Endothelial cell of umbilical vein (primary cell): ENCODE results near the gene S100A3. TPM values are rescaled to one million over a fixed set of nuclear protein-coding genes. Genes with fewer than 3 reads are reported as not detected.
"Not testable (repeated sequence)": the region's sequence is repeated elsewhere in the genome, so short reads cannot be mapped to it uniquely, and the experiment has no call there.

ENCODE experiments used
- BruUV-seq: library from RNA; stranded (reverse); fragments of 400-500 nt; replicated peaks from 2 replicates; lab custom pipeline; 2021; lab: Mats Ljungman, UMichigan
- CTCF ChIA-PET: fragments of 300-600, 350-600 bp; sonication (Branson Sonifier 250); formaldehyde crosslinking; loops from one replicate; lab custom pipeline; 2021; ENCODE audit warnings: antibody characterized with exemption, inconsistent platforms; lab: Charles Lee
- POLR2A ChIA-PET: fragments of 300-600, 350-600 bp; sonication (Branson Sonifier 250); formaldehyde crosslinking; loops from one replicate; lab custom pipeline; 2021; ENCODE audit warnings: antibody characterized with exemption, inconsistent platforms; lab: Charles Lee
- DNase-seq: peaks from one replicate; pipeline ENCODE4 v3.0.0-alpha.2; 2011; ENCODE audit warnings: low read depth, low spot score
- FAIRE-seq: peaks from 2 replicates; lab custom pipeline; 2011; peaks lifted over from hg19 to GRCh38; lab: Jason Lieb, UNC
- H2AFZ ChIP-seq: 2 replicates; pipeline ENCODE4 v1.6.0; 2012; ENCODE audit warnings: low read depth, low read length, control low read depth, inconsistent platforms
- H3K27ac ChIP-seq: 2 replicates; pipeline ENCODE4 v1.5.1; 2011; ENCODE audit warnings: low read depth, mild to moderate bottlenecking, control low read depth, low read length, moderate library complexity; ENCODE audit not compliant: insufficient read depth
- H3K27me3 ChIP-seq, 2 experiments: 2 replicates each; pipeline versions ENCODE4 v1.6.0 to v1.6.1; 2011; ENCODE audit warnings: low read length in 2 of 2, mixed read lengths in 1 of 2; ENCODE audit not compliant: control insufficient read depth in 2 of 2, insufficient read depth in 2 of 2
- H3K36me3 ChIP-seq, 2 experiments: 2 replicates in 1 of 2; 3 replicates in 1 of 2; pipeline ENCODE4 v1.5.1; 2011; ENCODE audit warnings: low read length in 2 of 2, mild to moderate bottlenecking in 1 of 2, moderate library complexity in 1 of 2; ENCODE audit not compliant: control insufficient read depth in 2 of 2, insufficient read depth in 2 of 2; ENCODE audit errors: extremely low read depth in 1 of 2
- H3K4me1 ChIP-seq: 3 replicates; pipeline ENCODE4 v1.5.1; 2011; ENCODE audit warnings: mild to moderate bottlenecking, low read length; ENCODE audit not compliant: control insufficient read depth, insufficient read depth; ENCODE audit errors: extremely low read depth
- H3K4me2 ChIP-seq: 2 replicates; pipeline ENCODE4 v1.6.1; 2011; ENCODE audit warnings: low read length, control low read depth, mixed read lengths; ENCODE audit not compliant: insufficient read depth
- H3K4me3 ChIP-seq, 3 experiments: fragments of 200-600 bp in 1 of 3; sonication (generic), shearing (Covaris generic) in 1 of 3; replicated peaks in 1 of 3; 2 replicates each; pipeline ENCODE4 v1.5.1; 2011 to 2016; ENCODE audit warnings: control low read depth in 3 of 3, low read length in 3 of 3, mild to moderate bottlenecking in 2 of 3, inconsistent platforms in 1 of 3, low read depth in 1 of 3, moderate library complexity in 1 of 3; ENCODE audit not compliant: insufficient read depth in 1 of 3
- H3K79me2 ChIP-seq: 2 replicates; pipeline ENCODE4 v1.6.0; 2012; ENCODE audit warnings: low read length, inconsistent platforms; ENCODE audit not compliant: control insufficient read depth, insufficient read depth
- H3K9ac ChIP-seq: replicated peaks from 2 replicates; pipeline ENCODE3; 2011; ENCODE audit warnings: low read length, control low read depth; ENCODE audit not compliant: insufficient read depth; ENCODE audit errors: extremely low read depth
- H3K9me1 ChIP-seq: replicated peaks from 3 replicates; pipeline ENCODE4 v1.6.0; 2011; ENCODE audit warnings: mild to moderate bottlenecking, low read length; ENCODE audit not compliant: control insufficient read depth, insufficient read depth; ENCODE audit errors: extremely low read depth
- H3K9me3 ChIP-seq: replicated peaks from 2 replicates; pipeline ENCODE4 v1.5.1; 2012; ENCODE audit warnings: low read length, inconsistent platforms; ENCODE audit not compliant: control insufficient read depth, insufficient read depth
- H4K20me1 ChIP-seq: replicated peaks from 2 replicates; pipeline ENCODE3; 2011; ENCODE audit warnings: mild to moderate bottlenecking, low read length; ENCODE audit not compliant: control insufficient read depth, insufficient read depth; ENCODE audit errors: extremely low read depth
- EZH2 ChIP-seq: IDR thresholded peaks from 2 replicates; pipeline ENCODE4 v1.6.1; 2012; ENCODE audit warnings: borderline replicate concordance, low read depth, mild to moderate bottlenecking, moderate library complexity, low read length, inconsistent platforms; ENCODE audit not compliant: severe bottlenecking
- FOS ChIP-seq: IDR thresholded peaks from 2 replicates; pipeline ENCODE4 v1.6.1; 2011; ENCODE audit warnings: mild to moderate bottlenecking, low read length, moderate library complexity, borderline replicate concordance; ENCODE audit not compliant: insufficient read depth
- GATA2 ChIP-seq: IDR thresholded peaks from 2 replicates; pipeline ENCODE4 v1.7.0; 2011; ENCODE audit warnings: low read depth, mild to moderate bottlenecking, moderate library complexity, mixed read lengths, low read length; ENCODE audit not compliant: insufficient read length, insufficient read depth
- JUN ChIP-seq: IDR thresholded peaks from 2 replicates; pipeline ENCODE4 v1.6.1; 2011; ENCODE audit warnings: borderline replicate concordance, low read depth; ENCODE audit not compliant: insufficient read length, insufficient read depth
- MYC ChIP-seq: IDR thresholded peaks from one replicate; pipeline ENCODE4 v1.6.1; 2011; ENCODE audit warnings: mild to moderate bottlenecking, low read depth, low read length
- POLR2A ChIP-seq: IDR thresholded peaks from 2 replicates; pipeline ENCODE4 v1.6.1; 2012; ENCODE audit warnings: low read depth, mild to moderate bottlenecking, control low read depth, low read length
- POLR2AphosphoS5 ChIP-seq: IDR thresholded peaks from 2 replicates; pipeline ENCODE4 v1.6.1; 2012; ENCODE audit warnings: low read depth, mild to moderate bottlenecking, control low read depth, low read length, moderate library complexity; ENCODE audit not compliant: insufficient read depth
- dilution Hi-C: fragments of 300-500 bp; cut with MboI; formaldehyde crosslinking; loops from one replicate; pipeline ENCODE4 v1.15.0; 2019; ENCODE audit warnings: low sequenced_read_pairs; ENCODE audit not compliant: extremely low pct_ligation_motif_present
- intact Hi-C: fragments of 100-400 bp; cut with micrococcal nuclease; formaldehyde crosslinking; loops from one replicate; pipeline ENCODE4 v1.10.0; 2022
- polyA plus RNA-seq, 4 experiments: library from polyadenylated mRNA; depleted of rRNA in 3 of 4; stranded (reverse) in 3 of 4; unstranded in 1 of 4; fragments of >200 nt; gene quantifications; 2 replicates each; pipeline versions ENCODE4 v1.2.1 to v1.2.3, GENCODE V29; 2011 to 2012; ENCODE audit warnings: missing spikeins in 1 of 4
- total RNA-seq: library from RNA; stranded (reverse); gene quantifications from 2 replicates; pipeline ENCODE4 v1.2.3, GENCODE V29; 2021
- TF ChIP-seq, protein P1 (sequence below), 2 donors: IDR thresholded peaks; 1 replicate in 1 of 2; 2 replicates in 1 of 2; pipeline ENCODE4 v1.5.1; 2011; ENCODE audit warnings: low read length in 2 of 2, mild to moderate bottlenecking in 2 of 2, moderate library complexity in 2 of 2, control low read depth in 1 of 2, inconsistent platforms in 1 of 2, low read depth in 1 of 2; ENCODE audit not compliant: insufficient read depth in 1 of 2; ENCODE audit errors: extremely low read depth in 1 of 2
- TF ChIP-seq, protein P2 (sequence below): IDR thresholded peaks from 2 replicates; pipeline ENCODE4 v1.6.1; 2011; ENCODE audit not compliant: insufficient read depth, insufficient read length

The S100A3 gene
- total and polyA plus RNA-seq, 2 donors (not counting 3 experiments of a cell fraction or from before 2014, with no cell fraction given): 0.42 to 1.3 TPM

- no peak for DNase-seq
- no peak for FAIRE-seq
- TF ChIP-seq POLR2A: no peak
- TF ChIP-seq MYC: no peak
- no peak for TF ChIP-seq FOS
- no peak for TF ChIP-seq JUN
- no peak for TF ChIP-seq EZH2
- no peak for TF ChIP-seq POLR2AphosphoS5
- TF ChIP-seq GATA2: no peak
- TF ChIP-seq, protein P1, sequence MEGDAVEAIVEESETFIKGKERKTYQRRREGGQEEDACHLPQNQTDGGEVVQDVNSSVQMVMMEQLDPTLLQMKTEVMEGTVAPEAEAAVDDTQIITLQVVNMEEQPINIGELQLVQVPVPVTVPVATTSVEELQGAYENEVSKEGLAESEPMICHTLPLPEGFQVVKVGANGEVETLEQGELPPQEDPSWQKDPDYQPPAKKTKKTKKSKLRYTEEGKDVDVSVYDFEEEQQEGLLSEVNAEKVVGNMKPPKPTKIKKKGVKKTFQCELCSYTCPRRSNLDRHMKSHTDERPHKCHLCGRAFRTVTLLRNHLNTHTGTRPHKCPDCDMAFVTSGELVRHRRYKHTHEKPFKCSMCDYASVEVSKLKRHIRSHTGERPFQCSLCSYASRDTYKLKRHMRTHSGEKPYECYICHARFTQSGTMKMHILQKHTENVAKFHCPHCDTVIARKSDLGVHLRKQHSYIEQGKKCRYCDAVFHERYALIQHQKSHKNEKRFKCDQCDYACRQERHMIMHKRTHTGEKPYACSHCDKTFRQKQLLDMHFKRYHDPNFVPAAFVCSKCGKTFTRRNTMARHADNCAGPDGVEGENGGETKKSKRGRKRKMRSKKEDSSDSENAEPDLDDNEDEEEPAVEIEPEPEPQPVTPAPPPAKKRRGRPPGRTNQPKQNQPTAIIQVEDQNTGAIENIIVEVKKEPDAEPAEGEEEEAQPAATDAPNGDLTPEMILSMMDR (IDR thresholded peaks at IDR 0.05; ENCODE audit: extremely low read depth in 1 of 2, insufficient read depth in 1 of 2, low read depth in 1 of 2, low read length in 2 of 2): no peak
- TF ChIP-seq, protein P2, sequence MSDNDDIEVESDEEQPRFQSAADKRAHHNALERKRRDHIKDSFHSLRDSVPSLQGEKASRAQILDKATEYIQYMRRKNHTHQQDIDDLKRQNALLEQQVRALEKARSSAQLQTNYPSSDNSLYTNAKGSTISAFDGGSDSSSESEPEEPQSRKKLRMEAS: no peak
- no peaks in the 10 kb centered on the region for H3K27me3 ChIP-seq
- ChIA-PET CTCF (interaction anchor here (0.9 to 2.0 kb wide), 8 partner anchors 8 to 57 kb away, joined by 3 to 8 read pairs (median 6); partner anchors contain the start of gene S100A13), POLR2A (interaction anchor here (0.8 to 0.9 kb wide), 2 partner anchors 29 to 50 kb away, joined by 5 to 6 read pairs; partner anchors contain the start of gene S100A13)
- no peaks in the 10 kb centered on the region for H3K9me3 ChIP-seq
- no peaks in the 10 kb centered on the region for H3K36me3 ChIP-seq
- H3K79me2 ChIP-seq: no peaks in the 10 kb centered on the region
- no peak overlapping the region for H2AFZ ChIP-seq
- H4K20me1 ChIP-seq: no peaks in the 10 kb centered on the region
- H3K4me1 ChIP-seq: peaks cover 3% of the 10 kb centered on the region
- intact Hi-C loops: no loop called here
- no peaks in the 10 kb centered on the region for H3K9me1 ChIP-seq
- H3K4me3 ChIP-seq: no peak overlapping the region
- no peak overlapping the region for H3K4me2 ChIP-seq
- no TSS peak for BruUV-seq
- dilution Hi-C loops: no loop called here
- no peak overlapping the region for H3K9ac ChIP-seq
- H3K27ac ChIP-seq: no peak overlapping the region
Measured at GRCh38 chr1:153577138-153577537, 28.1 kb upstream of the S100A3 start.

DNA sequence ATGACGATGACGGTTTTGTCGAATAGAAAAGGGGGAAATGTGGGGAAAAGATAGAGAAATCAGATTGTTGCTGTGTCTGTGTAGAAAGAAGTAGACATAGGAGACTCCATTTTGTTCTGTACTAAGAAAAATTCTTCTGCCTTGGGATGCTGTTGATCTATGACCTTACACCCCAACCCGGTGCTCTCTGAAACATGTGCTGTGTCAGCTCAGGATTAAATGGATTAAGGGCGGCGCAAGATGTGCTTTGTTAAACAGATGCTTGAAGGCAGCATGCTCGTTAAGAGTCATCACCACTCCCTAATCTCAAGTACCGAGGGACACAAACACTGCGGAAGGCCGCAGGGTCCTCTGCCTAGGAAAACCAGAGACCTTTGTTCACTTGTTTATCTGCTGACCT is 26.4 kb upstream of the S100A3 start:
- H3K9me3 ChIP-seq, H3K79me2 ChIP-seq, H3K9me1 ChIP-seq, H4K20me1 ChIP-seq, intact Hi-C loops, BruUV-seq, H2AFZ ChIP-seq, H3K4me2 ChIP-seq, H3K4me3 ChIP-seq, DNase-seq, H3K27me3 ChIP-seq, H3K27ac ChIP-seq, H3K9ac ChIP-seq, FAIRE-seq, H3K4me1 ChIP-seq, H3K36me3 ChIP-seq, dilution Hi-C loops, POLR2A ChIA-PET: not testable (repeated sequence)
- CTCF ChIA-PET: interaction anchor here (1.2 kb wide), 1 partner anchor 52 kb away, joined by 6 read pairs; the partner anchor contains the start of gene S100A13

GRCh38 chr1:153575081-153575491 is 26.0 kb upstream of the S100A3 start:
- H3K4me2 ChIP-seq, H3K27ac ChIP-seq, FAIRE-seq, H3K27me3 ChIP-seq, dilution Hi-C loops, intact Hi-C loops, H3K9me1 ChIP-seq, H3K36me3 ChIP-seq, DNase-seq, POLR2A ChIA-PET, BruUV-seq, H4K20me1 ChIP-seq, CTCF ChIA-PET, H2AFZ ChIP-seq, H3K4me3 ChIP-seq, H3K79me2 ChIP-seq, H3K4me1 ChIP-seq, H3K9ac ChIP-seq, H3K9me3 ChIP-seq: not testable (repeated sequence)
